C4-2B (cell line): ENCODE results near the gene AK8.

ENCODE experiments used
- H3K27ac ChIP-seq: fragments of 450-650 bp; 2 replicates; pipeline ENCODE4 v1.5.1; 2017
- ZFX ChIP-seq: fragments of 450-650 bp; IDR thresholded peaks from 2 replicates; pipeline ENCODE4 v1.6.1; 2017
- TF ChIP-seq, protein P1 (sequence below): fragments of 450-650 bp; conservative IDR thresholded peaks from 2 replicates; pipeline ENCODE4 v1.5.1; 2017; ENCODE audit warnings: mild to moderate bottlenecking

Gene AK8

DNA sequence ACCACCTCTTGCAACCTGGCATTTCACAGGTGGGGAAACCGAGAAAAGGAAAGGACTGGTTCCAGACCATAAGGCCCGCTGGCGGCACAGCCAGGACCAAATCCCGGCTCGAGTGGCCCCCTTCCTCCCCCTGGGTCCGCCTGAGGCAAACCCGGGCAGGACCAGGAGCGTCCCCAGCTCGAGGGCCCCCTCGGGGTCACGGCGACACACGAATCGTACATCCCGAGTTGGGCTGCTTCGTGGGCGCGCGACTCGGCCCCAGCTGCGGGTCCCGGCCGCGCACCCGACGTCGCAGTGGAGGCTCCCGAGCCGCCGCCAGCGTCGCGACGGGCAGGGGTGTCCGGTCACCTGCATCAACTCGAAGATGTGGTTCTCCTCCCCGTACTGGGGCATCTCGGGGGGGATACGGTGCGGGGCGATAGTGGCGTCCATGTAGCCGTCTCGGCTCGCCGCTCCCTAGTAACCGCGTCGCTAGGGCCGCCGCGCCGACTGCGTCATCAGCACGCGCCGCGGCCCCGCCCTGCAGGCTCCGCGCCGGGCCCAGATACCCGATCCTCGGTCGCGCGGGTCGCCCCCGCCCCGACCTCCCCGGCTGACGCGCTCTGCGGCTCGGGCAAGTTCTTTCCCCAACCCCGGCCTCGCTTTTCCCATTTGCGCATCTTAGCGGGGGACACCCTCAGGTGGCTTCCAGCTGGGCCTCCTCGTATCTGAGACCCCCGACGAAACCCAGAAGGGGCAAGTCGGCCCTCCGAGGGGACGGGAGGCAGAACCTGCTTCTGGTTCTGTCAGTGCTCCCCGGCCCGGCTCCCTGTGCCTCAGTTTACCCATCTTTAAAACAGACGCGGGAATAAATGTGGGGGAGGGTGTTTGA is at the start of gene AK8:
TSS of gene AK8 (minus strand) at position 461 of the 871 bp plus-strand sequence. CDS start at position 432, 29 bp downstream.
- TF ChIP-seq, protein P1, sequence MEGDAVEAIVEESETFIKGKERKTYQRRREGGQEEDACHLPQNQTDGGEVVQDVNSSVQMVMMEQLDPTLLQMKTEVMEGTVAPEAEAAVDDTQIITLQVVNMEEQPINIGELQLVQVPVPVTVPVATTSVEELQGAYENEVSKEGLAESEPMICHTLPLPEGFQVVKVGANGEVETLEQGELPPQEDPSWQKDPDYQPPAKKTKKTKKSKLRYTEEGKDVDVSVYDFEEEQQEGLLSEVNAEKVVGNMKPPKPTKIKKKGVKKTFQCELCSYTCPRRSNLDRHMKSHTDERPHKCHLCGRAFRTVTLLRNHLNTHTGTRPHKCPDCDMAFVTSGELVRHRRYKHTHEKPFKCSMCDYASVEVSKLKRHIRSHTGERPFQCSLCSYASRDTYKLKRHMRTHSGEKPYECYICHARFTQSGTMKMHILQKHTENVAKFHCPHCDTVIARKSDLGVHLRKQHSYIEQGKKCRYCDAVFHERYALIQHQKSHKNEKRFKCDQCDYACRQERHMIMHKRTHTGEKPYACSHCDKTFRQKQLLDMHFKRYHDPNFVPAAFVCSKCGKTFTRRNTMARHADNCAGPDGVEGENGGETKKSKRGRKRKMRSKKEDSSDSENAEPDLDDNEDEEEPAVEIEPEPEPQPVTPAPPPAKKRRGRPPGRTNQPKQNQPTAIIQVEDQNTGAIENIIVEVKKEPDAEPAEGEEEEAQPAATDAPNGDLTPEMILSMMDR: no peak
- TF ChIP-seq ZFX: peak; percentile 75; the same call in 1 of the 2 replicates
- peak within 1 kb of the TSS; percentile 65 for H3K27ac ChIP-seq

GRCh38 chr9:132927704-132928103 is 49.6 kb upstream of the AK8 start:
- TF ChIP-seq ZFX: no peak
- TF ChIP-seq, protein P1: no peak
- no peak overlapping the region for H3K27ac ChIP-seq

DNA sequence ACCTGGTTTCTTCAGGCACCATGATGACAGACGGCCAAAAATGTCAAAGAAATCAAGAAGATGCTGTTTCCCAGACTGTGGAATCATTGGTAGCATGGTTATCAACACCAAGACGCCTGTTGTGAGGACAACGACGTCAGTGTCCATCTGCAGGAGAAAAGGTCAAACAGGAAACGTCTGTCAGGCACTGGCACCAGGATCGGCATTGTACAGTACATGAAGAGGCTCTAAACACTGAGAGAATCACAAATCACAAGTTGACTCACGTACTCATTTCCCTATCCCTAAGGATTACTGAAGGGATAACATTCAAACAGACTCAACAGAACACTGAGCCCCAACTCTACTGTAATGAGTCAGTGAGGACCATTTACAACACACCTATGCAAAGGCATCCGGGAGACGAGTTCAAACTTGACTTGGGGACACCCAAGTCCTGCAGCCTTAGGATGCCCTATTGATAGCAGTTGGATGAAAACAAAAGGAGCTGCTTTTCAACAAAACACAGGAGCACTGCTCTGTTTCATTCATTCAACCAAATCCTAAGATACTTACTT is 45.3 kb upstream of the AK8 start:
- no peak for TF ChIP-seq ZFX
- TF ChIP-seq, protein P1: no peak
- H3K27ac ChIP-seq: no peak overlapping the region

DNA sequence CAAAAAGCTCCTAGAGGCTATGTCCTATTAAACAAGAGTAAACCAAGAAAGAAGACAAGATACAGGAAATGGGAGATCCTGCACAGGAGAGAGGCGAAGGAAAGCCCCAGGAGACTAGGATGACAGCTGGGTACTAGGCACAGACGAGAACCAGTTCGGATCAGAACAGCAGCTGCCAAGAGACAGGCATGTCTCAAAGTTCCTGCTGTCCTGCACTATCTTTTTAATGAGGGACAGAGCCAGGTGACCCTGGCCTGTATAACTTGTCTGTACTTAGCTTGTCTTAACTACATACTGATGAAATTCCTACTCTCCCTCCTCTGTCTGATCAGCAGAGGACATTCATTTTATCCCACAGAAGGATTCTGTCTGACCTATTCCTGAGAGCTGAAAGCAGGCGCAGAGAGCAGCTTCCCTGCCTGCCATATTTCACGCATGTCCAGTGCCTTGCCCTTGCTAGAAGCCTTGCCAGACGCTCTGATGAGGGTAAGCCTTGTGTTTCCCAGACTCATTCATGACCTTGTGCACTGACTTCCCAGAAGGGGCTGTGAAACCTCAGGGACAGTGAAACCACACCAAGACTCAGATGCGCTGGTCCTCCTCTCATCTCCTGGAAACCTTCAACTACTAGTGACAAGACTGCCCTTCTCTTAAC is 41.7 kb upstream of the AK8 start:
- no peak for TF ChIP-seq ZFX
- TF ChIP-seq, protein P1: no peak
- no peak overlapping the region for H3K27ac ChIP-seq

DNA sequence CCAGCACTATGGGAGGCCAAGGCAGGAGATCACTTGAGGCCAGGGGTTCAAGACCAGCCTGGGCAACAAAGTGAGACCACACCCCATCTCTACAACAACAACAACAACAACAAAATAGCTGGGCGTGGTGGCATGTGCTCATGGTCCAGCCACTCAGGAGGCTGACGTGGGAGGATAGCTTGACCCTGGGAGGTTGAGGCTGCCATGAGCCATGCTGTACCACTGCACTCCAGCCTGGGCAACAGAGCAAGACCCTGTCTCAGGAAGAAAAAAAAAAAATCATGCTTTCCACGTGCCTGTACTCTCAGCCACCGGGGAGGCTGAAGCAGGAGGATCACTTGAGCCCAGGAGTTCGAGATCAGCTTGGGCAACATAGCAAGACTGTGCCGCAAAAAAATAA is 36.8 kb upstream of the AK8 start:
- H3K27ac ChIP-seq: no peak overlapping the region
- TF ChIP-seq, protein P1: no peak
- TF ChIP-seq ZFX: no peak

GRCh38 chr9:132912131-132912530 is 34.0 kb upstream of the AK8 start:
- no peak overlapping the region for H3K27ac ChIP-seq
- TF ChIP-seq, protein P1: no peak
- no peak for TF ChIP-seq ZFX

GRCh38 chr9:132910376-132910775 is 32.3 kb upstream of the AK8 start:
- TF ChIP-seq, protein P1: no peak
- TF ChIP-seq ZFX: no peak
- H3K27ac ChIP-seq: no peak overlapping the region
